NCI-H526 (cell line): ENCODE measurements around the gene NHERF1.

Source experiments
- DNase-seq, 2 experiments: peaks; one replicate each; lab custom pipeline; 2025; lab: John Stamatoyannopoulos, UW

Gene NHERF1

DNA sequence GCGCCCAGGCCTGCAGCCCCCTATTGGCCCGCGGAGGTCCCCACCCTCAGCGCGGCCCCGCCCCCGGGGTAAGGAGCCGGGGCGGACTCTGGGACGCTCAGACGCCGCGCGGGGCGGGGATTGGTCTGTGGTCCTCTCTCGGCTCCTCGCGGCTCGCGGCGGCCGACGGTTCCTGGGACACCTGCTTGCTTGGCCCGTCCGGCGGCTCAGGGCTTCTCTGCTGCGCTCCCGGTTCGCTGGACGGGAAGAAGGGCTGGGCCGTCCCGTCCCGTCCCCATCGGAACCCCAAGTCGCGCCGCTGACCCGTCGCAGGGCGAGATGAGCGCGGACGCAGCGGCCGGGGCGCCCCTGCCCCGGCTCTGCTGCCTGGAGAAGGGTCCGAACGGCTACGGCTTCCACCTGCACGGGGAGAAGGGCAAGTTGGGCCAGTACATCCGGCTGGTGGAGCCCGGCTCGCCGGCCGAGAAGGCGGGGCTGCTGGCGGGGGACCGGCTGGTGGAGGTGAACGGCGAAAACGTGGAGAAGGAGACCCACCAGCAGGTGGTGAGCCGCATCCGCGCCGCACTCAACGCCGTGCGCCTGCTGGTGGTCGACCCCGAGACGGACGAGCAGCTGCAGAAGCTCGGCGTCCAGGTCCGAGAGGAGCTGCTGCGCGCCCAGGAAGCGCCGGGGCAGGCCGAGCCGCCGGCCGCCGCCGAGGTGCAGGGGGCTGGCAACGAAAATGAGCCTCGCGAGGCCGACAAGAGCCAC, at the start of gene NHERF1:
Gene NHERF1, plus strand, starts transcription at position 100 of the 750 bp plus-strand sequence. Its CDS starts 219 bp downstream, at position 319.
- peak; percentile 76 to 97 for DNase-seq

DNA sequence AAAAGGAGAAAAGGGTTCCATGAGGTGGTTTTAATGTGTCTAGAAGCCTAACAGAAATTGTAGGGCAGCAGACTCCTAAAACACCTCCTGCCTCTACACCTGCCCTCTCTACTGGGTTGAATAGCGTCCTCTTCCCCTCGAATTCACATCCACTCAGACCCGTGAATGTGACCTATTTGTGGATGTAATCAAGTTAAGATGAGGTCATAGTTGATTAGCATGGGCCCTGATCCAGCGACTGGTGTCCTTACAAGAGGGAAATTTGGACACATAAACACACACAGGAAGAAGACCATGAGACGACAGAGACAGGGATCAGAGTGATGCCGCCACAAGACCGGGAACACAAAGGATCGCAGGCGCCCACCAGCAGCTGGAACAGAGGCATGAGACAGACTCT, 49.2 kb upstream of the NHERF1 start:
- no peak for DNase-seq

DNA sequence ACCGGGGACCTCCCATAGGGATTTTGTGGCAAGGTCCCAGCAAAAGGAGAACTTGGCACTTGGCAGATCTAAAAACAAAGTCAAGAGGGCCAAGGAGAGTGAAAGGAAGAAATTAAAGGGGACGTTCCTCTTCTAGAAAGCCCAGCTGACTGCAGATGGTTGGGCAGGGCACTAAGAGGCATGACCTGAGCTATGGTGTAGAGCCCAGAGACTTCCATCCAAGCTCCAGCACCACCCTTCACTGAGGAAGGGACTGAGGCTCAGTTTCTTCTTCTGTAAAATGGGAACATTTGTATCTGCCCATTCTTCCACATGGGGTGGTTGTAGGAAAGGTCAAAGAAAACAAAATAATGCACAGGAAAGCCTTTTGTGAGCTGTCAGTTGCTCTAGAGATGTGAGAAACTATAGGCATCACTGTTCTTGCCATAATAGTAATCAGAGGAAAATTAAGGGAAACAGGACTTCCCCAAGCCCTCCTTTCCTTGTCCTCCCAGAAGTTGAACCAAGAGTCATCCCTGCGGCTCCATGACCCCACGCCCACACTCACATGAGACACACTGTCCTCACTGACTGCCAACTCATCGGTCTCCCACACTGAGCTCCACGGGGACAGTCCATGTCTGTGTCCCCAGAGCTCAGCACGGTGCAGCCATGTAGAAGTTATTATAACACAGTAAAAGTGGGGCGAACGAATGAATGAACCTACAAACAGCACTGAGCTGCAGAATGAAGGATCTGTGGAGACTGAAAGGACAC, 46.1 kb upstream of the NHERF1 start:
- DNase-seq, result no peak

DNA sequence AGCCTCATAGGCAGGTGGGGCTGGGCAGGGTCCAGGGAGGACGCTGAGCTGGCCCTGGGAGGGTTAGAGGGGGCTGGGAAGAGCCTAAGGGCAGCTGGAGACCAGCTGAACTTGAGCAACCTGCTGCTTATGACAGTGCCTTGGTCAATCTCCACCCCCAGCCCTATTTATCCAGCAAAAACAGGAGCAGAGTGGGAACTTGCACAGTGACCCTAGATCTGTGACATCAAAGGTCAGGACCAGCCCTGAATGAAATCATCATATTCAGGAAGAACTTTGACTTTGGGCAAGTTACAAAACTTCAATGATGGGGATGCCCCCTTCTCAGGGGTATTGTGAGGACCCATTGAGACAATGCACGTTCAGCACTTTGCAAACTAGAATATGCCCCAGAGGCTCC, 45.1 kb upstream of the NHERF1 start:
- no peak for DNase-seq

DNA sequence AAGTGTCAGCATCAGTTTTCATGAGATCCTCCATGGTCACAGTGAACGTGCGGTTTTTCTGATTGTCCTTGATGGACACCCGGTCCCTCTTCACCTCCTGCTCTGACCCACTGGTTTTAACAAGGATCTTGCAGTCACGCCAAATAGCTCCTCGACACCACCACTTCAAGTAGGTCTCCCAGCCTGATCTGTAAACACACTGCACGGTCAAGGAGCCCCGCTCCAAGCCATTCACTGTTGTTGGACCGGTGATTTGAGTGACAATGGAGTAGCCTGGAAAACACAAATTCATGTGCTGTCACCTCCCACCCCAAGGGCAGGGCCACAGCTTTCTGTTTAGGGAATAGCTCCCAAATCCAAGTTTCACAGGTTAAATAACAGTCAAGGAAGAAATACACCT, 43.9 kb upstream of the NHERF1 start:
- no peak for DNase-seq

DNA sequence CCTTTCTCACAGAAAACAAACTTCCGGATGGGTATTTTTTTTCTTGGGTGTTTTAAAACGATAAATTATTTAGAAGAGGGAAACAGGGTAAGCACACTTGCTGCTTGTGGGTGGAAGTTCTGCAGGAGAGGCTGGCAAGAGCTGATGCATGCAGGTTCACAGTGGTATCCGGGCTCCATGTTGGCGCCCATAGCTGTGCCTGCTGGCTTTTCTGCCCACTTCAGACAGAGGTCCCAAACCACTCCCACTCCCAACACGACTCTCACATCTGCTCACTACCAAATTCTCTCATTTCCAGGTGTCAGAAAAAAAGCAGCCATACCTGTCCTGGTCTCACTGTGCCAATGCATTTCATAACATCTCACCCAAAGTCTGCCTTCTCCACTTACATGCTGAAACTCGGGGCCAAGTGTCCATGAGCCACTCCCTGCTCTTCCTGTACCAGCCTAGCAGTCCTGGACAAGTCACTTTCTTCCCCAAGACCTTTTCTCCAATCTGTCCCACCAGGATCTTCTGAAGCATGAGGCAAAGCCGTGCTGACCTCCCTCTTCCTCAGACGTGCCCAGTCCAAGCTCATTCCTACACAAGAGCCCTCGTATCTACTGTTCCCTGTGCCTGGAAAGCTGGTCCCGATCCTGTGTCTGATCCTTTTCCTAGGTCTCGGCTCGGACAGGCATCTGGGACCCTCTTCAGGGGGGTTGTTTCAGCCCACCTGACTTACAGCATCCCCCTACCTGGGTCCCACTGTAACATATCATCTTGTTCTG, 37.2 kb upstream of the NHERF1 start:
- no peak for DNase-seq

DNA sequence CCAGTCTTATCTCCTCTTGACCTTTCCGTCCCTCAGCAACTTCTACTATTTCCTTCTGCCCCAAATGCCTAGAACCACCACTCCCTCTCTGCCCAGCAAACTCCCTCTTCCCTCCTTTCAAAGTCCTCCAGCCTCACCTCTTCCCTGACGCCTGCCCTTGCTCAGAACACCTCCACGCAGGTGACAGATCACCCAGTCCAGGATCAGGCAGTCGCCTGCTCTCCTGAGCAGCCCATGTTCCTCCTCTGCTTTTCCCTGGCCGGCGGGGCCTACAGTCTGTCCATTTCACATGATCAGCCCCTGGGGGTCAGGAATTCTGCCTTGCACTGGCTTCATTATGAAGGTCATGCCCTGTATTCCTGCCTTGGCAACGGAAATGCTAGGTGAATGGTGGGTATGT, 36.1 kb upstream of the NHERF1 start:
- DNase-seq, result no peak

DNA sequence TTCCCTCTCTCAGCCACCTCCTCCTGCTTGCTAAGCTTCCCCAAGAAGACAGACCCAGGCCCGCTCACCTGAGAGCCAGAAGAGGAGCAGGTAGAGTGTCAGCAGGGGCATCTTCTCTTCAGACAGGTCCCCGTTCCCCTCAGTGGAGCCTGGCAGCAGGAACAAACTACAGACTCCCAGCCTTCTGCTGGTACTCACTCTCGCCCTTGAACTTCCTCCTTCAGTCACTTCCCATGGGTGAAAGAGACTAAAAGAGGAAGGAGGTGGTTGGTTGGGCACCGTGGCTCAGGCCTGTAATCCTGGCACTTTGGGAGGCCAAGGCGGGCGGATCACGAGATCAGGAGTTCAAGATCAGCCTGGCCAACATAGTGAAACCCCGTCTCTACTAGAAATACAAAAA, 35.7 kb upstream of the NHERF1 start, which contains the start of gene CD300LF:
Gene CD300LF, minus strand, starts transcription at position 168 of the 400 bp plus-strand sequence. Its CDS starts 57 bp downstream, at position 111.
- no peak for DNase-seq

DNA sequence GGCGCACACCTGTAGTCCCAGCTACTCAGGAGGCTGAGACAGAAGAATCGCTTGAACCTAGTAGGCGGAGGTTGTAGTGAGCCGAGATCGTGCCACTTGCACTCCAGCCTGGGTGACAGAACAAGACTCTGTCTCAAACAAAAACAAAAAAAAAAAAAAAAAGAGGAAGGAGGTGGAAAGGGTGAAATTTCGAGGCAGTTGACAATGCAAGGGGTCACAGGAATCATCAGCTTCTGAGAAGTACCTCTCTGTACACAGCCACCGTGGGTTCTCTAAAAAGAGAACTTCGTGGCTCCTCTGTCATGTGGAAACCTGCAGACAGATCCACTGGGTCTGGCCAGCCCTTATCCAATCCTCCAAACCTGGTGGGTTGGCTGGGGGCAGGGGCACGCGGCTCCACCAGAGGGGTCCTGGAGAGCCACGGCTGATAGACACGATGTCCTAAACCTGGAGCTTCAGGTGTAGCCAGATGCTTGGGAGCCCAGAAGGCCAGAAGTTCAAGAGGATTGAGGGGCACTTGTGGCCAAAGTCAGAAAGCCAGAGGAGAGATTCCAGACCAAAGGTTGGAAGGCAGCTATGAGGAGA, 35.2 kb upstream of the NHERF1 start:
- DNase-seq, result no peak

DNA sequence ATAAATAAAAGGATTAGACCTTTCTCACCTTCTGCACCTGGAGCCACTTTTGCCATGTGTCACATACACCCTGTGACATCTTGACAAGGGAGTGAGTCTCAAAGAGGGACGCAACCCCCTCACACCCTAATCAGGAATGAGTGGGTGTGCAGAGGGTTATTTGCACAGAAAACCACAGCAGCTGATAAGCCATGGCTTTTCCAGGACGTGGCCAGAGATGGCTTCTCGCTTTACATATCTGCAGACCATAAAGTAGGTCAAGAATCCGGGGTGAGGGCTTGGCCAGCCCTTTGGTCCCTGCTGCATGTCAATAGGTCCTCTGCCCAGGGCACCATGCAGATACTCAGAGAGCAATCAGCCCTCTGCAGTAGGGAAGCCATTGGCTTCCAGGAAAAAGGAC, 33.3 kb upstream of the NHERF1 start:
- DNase-seq, result no peak

DNA sequence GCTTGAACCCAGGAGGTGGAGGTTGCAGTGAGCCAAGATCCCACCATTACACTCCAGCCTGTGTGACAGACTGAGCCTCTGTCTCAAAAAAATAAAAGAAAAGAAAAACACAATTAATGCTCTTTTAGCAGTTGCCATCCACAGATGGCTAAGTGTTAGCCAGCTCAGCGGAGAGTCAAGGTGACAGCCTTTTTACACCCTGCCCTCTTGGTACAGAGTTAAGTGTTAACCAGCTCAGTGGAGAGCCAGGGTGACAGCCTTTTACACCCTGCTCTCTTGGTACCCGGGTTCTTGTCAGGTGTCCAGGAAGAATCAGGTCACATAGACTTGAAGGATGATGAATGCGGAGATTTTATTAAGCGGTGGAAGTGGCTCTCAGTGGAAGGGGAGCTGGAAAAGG, 27.9 kb upstream of the NHERF1 start:
- no peak for DNase-seq

DNA sequence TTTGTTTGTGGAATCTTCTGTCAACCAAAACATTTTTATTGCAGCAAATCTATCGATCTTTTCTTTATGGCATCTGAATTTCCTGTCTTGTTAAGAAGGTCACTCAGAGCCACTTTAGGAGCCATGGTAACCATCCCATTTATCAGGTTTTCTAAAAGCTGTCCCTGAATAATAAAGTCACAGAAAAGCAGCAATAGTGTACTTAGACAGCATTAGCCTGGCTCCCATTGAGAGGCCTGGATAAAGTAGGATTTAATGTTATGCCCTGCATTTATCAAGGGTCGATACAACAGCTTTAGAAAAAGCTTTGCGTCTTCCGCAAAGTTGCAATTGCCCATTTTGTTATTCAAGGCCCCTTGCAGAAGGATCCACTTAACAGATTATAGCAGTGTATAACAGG, 25.6 kb upstream of the NHERF1 start:
- no peak for DNase-seq

DNA sequence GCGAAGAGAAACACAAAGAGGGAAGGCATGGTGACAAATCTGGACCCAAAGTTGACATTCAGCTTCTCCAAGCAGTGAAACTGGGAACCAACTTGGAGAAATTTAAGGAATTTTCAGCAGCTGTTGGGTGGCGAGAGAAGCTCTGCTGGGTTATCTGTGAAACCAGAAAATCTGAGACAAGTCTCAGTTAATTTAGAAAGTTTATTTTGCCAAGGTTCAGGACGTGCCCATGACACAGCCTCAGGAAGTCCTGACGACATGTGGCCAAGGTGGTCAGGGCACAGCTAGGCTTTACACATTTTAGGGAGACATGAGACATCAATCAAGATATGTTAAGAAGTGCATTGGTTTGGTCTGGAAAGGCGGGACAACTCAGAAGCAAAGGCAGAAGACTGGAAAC, 24.5 kb upstream of the NHERF1 start:
- no peak for DNase-seq

DNA sequence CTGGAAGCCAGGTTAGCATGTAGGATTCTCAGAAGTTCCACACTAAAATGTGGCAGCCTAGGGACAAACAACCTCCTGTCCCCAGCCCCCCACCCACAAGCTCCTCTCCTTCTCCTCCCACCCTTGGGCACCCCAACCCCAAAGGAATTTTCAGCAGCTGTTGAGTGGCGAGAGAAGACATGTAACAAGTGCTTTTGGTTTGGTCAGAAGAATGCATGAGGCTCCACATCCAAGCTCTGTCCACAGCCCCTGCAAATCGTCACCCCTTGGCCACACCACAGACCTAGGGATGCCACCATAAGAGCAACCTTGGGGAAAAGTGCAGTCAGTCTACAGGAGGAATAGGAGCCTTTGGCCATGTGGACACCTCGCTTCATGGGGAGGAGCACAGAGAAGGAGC, 23.3 kb upstream of the NHERF1 start:
- no peak for DNase-seq

DNA sequence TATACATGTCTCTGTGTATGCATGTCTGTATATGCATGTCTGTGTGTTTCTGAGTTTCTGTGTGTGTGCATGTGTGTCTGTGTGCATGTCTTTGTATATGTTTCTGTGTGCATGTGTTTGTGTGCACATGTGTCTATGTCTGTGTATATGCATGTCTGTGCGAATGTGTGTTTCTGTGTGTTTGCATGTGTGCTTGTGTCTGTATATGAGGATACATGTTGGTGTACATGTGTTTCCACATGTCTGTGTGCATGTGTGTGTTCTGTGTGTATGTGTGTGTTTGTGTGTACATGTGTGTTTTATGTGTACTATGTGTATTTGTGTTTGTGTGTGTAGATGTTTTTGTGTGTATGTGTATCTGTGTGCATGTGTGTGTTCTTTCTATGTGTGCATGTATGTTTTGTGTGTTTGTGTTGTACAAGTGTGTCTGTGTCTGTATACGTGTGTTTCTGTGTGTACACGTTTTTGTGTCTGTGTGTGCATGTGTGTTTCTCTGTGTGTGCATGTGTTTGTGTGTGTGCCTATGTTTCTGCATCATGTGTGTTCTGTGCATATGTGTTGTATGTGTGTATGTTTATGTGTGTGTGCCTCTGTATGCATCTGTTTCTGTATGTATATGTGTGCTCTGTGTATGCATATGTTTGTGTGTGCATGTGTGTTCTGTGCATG, 20.3 kb upstream of the NHERF1 start:
- DNase-seq, result no peak

DNA sequence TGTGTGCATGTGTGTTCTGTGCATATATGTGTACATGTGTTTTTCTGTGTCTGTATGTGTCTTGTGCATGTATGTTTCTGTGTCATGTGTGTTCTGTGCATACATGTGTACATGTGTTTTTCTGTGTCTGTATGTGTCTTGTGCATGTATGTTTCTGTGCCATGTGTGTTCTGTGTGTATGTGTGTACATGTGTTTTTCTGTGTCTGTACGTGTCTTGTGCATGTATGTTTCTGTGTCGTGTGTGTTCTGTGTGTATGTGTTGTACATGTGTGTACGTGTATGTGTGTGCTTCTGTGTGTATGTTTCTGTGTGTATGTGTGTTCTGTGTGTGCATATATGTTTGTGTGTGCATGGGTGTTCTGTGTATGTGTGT, 19.7 kb upstream of the NHERF1 start:
- DNase-seq, result no peak

DNA sequence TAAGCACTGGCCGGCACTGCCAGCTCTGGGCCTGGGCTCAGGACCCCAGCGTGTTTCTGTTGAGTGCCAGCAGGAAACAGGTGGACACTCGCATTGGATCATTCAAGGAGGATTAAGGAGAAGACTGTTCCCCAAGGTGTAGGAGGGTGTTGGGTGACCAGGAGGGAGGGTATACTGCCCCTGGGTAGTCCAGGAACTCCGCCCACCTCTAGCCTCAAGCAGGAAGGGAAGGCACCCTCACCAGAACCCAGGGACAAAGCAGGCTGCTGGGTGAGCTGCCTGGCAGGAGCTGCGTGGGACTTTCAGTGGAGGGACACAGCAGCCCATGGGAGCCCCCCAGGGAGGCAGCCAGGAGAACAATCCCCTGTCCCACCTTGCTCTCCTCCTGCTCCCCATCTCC, 19.1 kb upstream of the NHERF1 start:
- no peak for DNase-seq

DNA sequence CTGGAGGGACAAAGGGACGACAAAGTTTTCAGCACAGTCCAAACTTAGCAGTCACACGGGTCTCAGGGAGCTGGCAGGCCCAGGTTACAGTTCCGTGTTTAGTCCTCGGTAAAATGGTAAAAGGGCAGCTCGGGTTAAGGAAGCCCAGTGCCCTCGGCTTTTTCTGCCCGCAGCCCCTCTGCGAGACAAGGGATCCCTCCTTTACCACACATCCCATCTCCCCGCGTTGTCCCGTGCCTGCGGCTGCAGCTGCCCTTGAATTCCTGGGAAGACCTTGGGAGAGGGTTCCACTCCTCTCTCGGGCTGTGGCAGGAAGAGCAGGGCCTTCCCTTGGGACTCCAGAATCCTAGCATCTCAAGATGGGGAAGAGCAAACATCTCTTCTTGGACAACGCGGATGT, 18.6 kb upstream of the NHERF1 start:
- DNase-seq, result no peak

DNA sequence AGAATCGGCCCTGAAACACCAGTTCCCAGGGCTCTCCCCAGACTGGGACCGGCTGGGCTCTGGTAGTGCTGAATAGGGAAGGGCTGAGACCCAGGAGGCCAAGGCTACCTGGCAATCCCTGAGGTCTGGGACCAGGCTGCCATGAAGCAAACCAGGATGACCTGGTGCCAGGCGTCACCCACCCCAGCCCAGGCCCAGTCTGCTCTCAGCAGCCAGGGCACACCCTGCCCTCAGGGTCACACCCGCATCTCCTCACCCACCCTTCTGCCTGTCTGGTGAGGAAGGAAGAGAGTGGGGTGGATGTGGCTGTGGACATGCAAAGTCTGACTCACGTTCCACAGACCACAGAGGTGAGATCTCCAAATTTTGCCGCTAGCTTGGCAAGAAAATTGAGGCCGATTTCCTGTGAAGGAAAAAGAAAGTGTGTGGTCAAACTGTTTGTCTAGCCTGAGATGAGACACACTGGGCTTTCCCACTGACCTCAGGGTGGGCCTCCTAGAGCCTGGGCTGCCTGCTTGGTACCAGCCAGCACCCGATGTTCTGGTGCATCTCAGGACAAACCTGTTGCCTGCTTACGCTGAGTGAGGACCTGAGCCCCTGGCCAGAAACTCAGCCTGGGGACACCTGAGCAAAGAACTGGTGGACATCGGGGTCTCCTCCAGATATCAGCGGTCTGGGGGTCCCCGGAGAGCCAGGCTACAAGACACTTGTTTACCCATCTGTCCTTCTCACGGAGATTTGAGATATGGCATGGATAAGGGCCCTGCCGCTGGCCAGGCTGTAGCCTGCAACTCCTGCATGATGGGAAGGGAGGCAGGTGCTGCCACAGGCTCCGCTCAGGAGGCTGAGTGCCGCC, 17.7 kb upstream of the NHERF1 start:
- DNase-seq, result no peak

DNA sequence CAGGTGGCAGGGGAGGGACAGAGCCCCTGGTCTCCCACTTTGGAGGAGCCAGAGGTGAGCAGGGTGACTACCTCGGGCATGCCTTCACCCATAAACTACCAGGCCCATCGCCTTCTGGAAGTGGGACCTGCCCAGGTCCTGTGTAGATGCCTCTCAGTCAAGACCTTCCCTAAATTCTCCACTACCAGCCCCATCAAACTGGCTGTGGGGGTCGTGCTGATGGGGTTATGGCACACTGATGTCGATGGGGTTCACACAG, 17.2 kb upstream of the NHERF1 start:
- DNase-seq, result no peak
